Caco-2 (cell line): ENCODE results near the gene SPSB4. TPM values are rescaled to one million over a fixed set of nuclear protein-coding genes. Genes with fewer than 3 reads are reported as not detected.

Experiments used
- BruUV-seq: library from RNA; stranded (reverse); fragments of 400-500 nt; replicated peaks from 2 replicates; lab custom pipeline; 2021; lab: Mats Ljungman, UMichigan
- CTCF ChIA-PET: fragments of 300-600 bp; sonication (Branson Sonifier 250); formaldehyde crosslinking; loops from one replicate; lab custom pipeline; 2022; ENCODE audit warnings: antibody characterized with exemption; lab: Charles Lee
- POLR2A ChIA-PET: fragments of 300-600 bp; sonication (Branson Sonifier 250); formaldehyde crosslinking; loops from one replicate; lab custom pipeline; 2022; ENCODE audit warnings: antibody characterized with exemption; lab: Charles Lee
- DNase-seq, 2 experiments: peaks; one replicate each; pipeline versions ENCODE4 v3.0.0 to v3.0.0-alpha.2; 2020 to 2022
- H3K27me3 ChIP-seq: replicated peaks from 2 replicates; pipeline ENCODE4 v1.6.0; 2011; ENCODE audit warnings: low read length; ENCODE audit not compliant: control insufficient read depth, insufficient read depth
- H3K36me3 ChIP-seq: 2 replicates; pipeline ENCODE4 v1.5.1; 2011; ENCODE audit warnings: low read length; ENCODE audit not compliant: control insufficient read depth, insufficient read depth
- H3K4me1 ChIP-seq: fragments of 250-450 bp; sonication (Bioruptor Pico); 2 replicates; pipeline ENCODE4 v1.5.1; 2020; ENCODE audit warnings: mild to moderate bottlenecking
- H3K4me3 ChIP-seq: 2 replicates; pipeline ENCODE4 v1.5.1; 2011; ENCODE audit warnings: low read depth, mild to moderate bottlenecking, control low read depth, low read length
- H3K9me3 ChIP-seq: fragments of 250-450 bp; sonication (Bioruptor Pico); 2 replicates; pipeline ENCODE4 v1.5.1; 2020; ENCODE audit warnings: mild to moderate bottlenecking, moderate library complexity
- H3K27ac Mint-ChIP-seq: one replicate; pipeline ENCODE4 v1.8.0; 2022; ENCODE audit warnings: mixed read lengths; ENCODE audit not compliant: unreplicated experiment
- H3K27me3 Mint-ChIP-seq: one replicate; pipeline ENCODE4 v1.8.0; 2022; ENCODE audit warnings: mixed read lengths; ENCODE audit not compliant: insufficient read depth, unreplicated experiment
- H3K36me3 Mint-ChIP-seq: one replicate; pipeline ENCODE4 v1.8.0; 2022; ENCODE audit warnings: mild to moderate bottlenecking, mixed read lengths; ENCODE audit not compliant: insufficient read depth, unreplicated experiment
- H3K4me1 Mint-ChIP-seq: one replicate; pipeline ENCODE4 v1.8.0; 2022; ENCODE audit warnings: low read depth, mixed read lengths; ENCODE audit not compliant: unreplicated experiment
- H3K4me3 Mint-ChIP-seq: one replicate; pipeline ENCODE4 v1.8.0; 2022; ENCODE audit warnings: mild to moderate bottlenecking, moderate library complexity, mixed read lengths; ENCODE audit not compliant: unreplicated experiment
- H3K9me3 Mint-ChIP-seq: one replicate; pipeline ENCODE4 v1.8.0; 2022; ENCODE audit warnings: mixed read lengths; ENCODE audit not compliant: unreplicated experiment
- CTCF ChIP-seq, 2 experiments: fragments of 200-600 bp in 1 of 2; IDR thresholded peaks; 1 replicate in 1 of 2; 2 replicates in 1 of 2; pipeline versions ENCODE4 v1.5.1 to v1.8.0; 2011 to 2022; ENCODE audit warnings: antibody characterized with exemption in 1 of 2, control low read depth in 1 of 2, inconsistent platforms in 1 of 2, low read depth in 1 of 2, low read length in 1 of 2, mild to moderate bottlenecking in 1 of 2, moderate library complexity in 1 of 2; ENCODE audit not compliant: insufficient read depth in 1 of 2, severe bottlenecking in 1 of 2, unreplicated experiment in 1 of 2
- intact Hi-C: fragments of 100-400 bp; cut with micrococcal nuclease; formaldehyde crosslinking; loops from one replicate; pipeline ENCODE4 v1.10.0; 2022; ENCODE audit not compliant: unreplicated experiment
- total RNA-seq: library from RNA; stranded (reverse); gene quantifications from 2 replicates; pipeline ENCODE4 v1.2.3, GENCODE V29; 2022

Gene SPSB4
- total RNA-seq, 1 experiment from 2014 or later = not detected

GRCh38 chr3:141095546-141095937 lies 44.4 kb downstream of the SPSB4 start:
- Mint-ChIP-seq H3K4me3 (no peak overlapping the region), H3K4me1 (no peaks in the 10 kb centered on the region), H3K9me3 (peaks cover 8% of the 10 kb centered on the region), H3K27ac (no peak overlapping the region), H3K27me3 (no peaks in the 10 kb centered on the region), H3K36me3 (no peaks in the 10 kb centered on the region)
- Histone ChIP-seq H3K27me3 (no peaks in the 10 kb centered on the region), H3K9me3 (no peaks in the 10 kb centered on the region), H3K4me3 (no peak overlapping the region), H3K4me1 (no peaks in the 10 kb centered on the region), H3K36me3 (no peaks in the 10 kb centered on the region)
- no peak for TF ChIP-seq CTCF (IDR thresholded peaks at IDR 0.05; ENCODE audit: insufficient read depth in 1 of 2, low read depth in 1 of 2, low read length in 1 of 2, severe bottlenecking in 1 of 2, unreplicated experiment in 1 of 2)
- intact Hi-C loops = no loop called here
- POLR2A ChIA-PET = no interaction called here
- no peak for DNase-seq
- BruUV-seq = no TSS peak
- CTCF ChIA-PET = no interaction called here

GRCh38 chr3:141096164-141096563 lies 45.0 kb downstream of the SPSB4 start:
- H3K27me3 Mint-ChIP-seq = no peaks in the 10 kb centered on the region
- H3K9me3 ChIP-seq = no peaks in the 10 kb centered on the region
- intact Hi-C loops = no loop called here

GRCh38 chr3:141096981-141097380 lies 45.8 kb downstream of the SPSB4 start:
- H3K36me3 ChIP-seq = no peaks in the 10 kb centered on the region
- Mint-ChIP-seq H3K27me3 (no peaks in the 10 kb centered on the region), H3K36me3 (no peaks in the 10 kb centered on the region), H3K9me3 (peaks cover 8% of the 10 kb centered on the region), H3K27ac (no peak overlapping the region), H3K4me1 (no peaks in the 10 kb centered on the region), H3K4me3 (no peak overlapping the region)
- no peak overlapping the region for H3K4me3 ChIP-seq
- no peaks in the 10 kb centered on the region for H3K27me3 ChIP-seq
- ChIA-PET POLR2A (no interaction called here), CTCF (no interaction called here)
- no peak for DNase-seq
- TF ChIP-seq CTCF (IDR thresholded peaks at IDR 0.05; ENCODE audit: insufficient read depth in 1 of 2, low read depth in 1 of 2, low read length in 1 of 2, severe bottlenecking in 1 of 2, unreplicated experiment in 1 of 2) = no peak
- intact Hi-C loops = no loop called here
- no peaks in the 10 kb centered on the region for H3K4me1 ChIP-seq
- H3K9me3 ChIP-seq = no peaks in the 10 kb centered on the region
- BruUV-seq = no TSS peak

More at GRCh38 chr3:141096164-141096563, 45.0 kb downstream of the SPSB4 start:
- Histone ChIP-seq H3K36me3 (no peaks in the 10 kb centered on the region), H3K4me1 (no peaks in the 10 kb centered on the region), H3K4me3 (no peak overlapping the region), H3K27me3 (no peaks in the 10 kb centered on the region)
- ChIA-PET POLR2A (no interaction called here), CTCF (no interaction called here)
- no peak for DNase-seq
- Mint-ChIP-seq H3K27ac (no peak overlapping the region), H3K36me3 (no peaks in the 10 kb centered on the region), H3K4me1 (no peaks in the 10 kb centered on the region), H3K4me3 (no peak overlapping the region), H3K9me3 (peaks cover 8% of the 10 kb centered on the region)
- no TSS peak for BruUV-seq
- no peak for TF ChIP-seq CTCF (IDR thresholded peaks at IDR 0.05; ENCODE audit: insufficient read depth in 1 of 2, low read depth in 1 of 2, low read length in 1 of 2, severe bottlenecking in 1 of 2, unreplicated experiment in 1 of 2)
